EL (cell line): Measurements from ENCODE around the gene AGER.
A peak's percentile ranks its signal among the peaks of the same experiment; 100 is the strongest.
"Not testable (repeated sequence)": the region's sequence is repeated elsewhere in the genome, so short reads cannot be mapped to it uniquely, and the experiment has no call there.

Experiments
- DNase-seq: peaks from one replicate; pipeline ENCODE4 v3.0.0-alpha.2; 2016

Gene AGER

GRCh38 chr6:32146687-32147086 lies 37.4 kb downstream of the AGER start:
- no peak for DNase-seq

- no peak for DNase-seq
These were observed 37.8 kb downstream of the AGER start for GRCh38 chr6:32146287-32146686.

DNA sequence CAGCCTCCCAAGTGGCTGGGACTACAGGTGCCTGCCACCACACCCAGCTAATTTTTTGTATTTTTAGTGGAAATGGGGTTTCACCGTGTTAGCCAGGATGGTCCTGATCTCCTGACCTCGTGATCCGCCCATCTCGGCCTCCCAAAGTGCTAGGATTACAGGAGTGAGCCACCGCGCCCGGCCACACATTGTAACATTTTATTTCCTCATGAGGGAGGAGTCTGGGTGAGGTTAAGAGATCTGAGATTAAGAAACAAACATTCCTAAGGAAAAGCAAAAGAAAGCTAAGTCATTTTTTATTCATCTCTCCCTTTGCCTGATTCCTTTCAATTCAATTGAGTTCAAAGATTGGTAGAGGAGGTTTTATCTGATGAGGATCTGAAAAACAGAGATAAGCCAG lies 39.8 kb downstream of the AGER start:
- DNase-seq: not testable (repeated sequence)

GRCh38 chr6:32140420-32141046 lies 43.5 kb downstream of the AGER start:
- DNase-seq: no peak

DNA sequence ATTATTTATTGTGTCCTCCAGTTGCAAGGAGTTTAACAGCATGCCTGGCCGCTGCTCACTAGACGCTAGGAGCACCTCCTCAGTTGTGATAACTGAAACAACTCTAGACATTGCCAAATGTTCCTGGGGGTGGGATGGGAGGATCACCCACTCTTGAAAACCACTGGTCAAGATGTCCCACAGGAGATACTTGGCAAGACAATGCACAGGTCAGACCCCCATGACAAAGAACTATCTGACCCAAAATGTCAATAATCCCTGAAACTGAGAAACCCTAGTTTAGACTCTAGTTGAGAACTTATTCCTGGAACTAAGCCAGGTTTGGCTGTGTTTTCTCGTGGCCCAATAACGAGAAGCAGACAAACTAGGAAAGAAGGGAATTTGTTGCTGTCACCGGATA lies 44.5 kb downstream of the AGER start:
- no peak for DNase-seq

GRCh38 chr6:32137454-32137853 lies 46.6 kb downstream of the AGER start:
- DNase-seq: no peak

DNA sequence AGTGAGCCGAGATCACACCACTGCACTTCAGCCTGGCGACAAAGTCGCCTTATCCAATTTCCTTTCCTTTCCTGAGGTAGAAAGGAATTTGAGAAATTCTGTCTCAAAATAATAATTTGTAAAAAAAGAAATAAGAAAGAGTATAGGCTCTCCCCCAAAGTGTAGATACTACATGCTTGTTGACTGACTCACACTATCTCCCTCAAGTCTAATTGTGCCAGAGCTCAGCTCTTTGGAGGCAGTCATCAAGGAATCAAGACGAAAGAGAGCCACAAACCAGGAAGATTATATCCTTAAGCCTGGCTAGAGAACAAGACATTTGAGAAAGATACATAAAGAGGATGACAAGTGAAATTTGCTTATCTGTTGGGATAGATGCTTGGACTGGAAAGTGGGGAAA lies 50.3 kb downstream of the AGER start:
- DNase-seq: peak; percentile 72

- no peak for DNase-seq
These were observed 51.9 kb downstream of the AGER start for GRCh38 chr6:32132110-32132509.

- no peak for DNase-seq
These were observed 52.6 kb downstream of the AGER start for GRCh38 chr6:32131439-32131948.
